ENCODE data around the gene C17orf67.

C17orf67 gene

GRCh38 chr17:56849131-56849530, 15.4 kb upstream of the C17orf67 start:
- TF ChIP-seq GATA3 (IDR thresholded peaks at IDR 0.05; ENCODE audit: low read depth, low read length) (no peak), GATA2 (IDR thresholded peaks at IDR 0.05; ENCODE audit: low read depth, low read length) (no peak)

GRCh38 chr17:56847106-56847505, 13.4 kb upstream of the C17orf67 start:
- TF ChIP-seq GATA3 (IDR thresholded peaks at IDR 0.05; ENCODE audit: low read depth, low read length) (no peak), GATA2 (IDR thresholded peaks at IDR 0.05; ENCODE audit: low read depth, low read length) (no peak)

GRCh38 chr17:56845934-56846333, 12.2 kb upstream of the C17orf67 start:
- TF ChIP-seq GATA3 (IDR thresholded peaks at IDR 0.05; ENCODE audit: low read depth, low read length), result no peak
- TF ChIP-seq GATA2 (IDR thresholded peaks at IDR 0.05; ENCODE audit: low read depth, low read length), result no peak

GRCh38 chr17:56842577-56842976, 8.9 kb upstream of the C17orf67 start:
- TF ChIP-seq GATA3 (IDR thresholded peaks at IDR 0.05; ENCODE audit: low read depth, low read length), result no peak
- TF ChIP-seq GATA2 (IDR thresholded peaks at IDR 0.05; ENCODE audit: low read depth, low read length), result no peak

GRCh38 chr17:56838687-56839086, 5.0 kb upstream of the C17orf67 start:
- no peak for TF ChIP-seq GATA3 (IDR thresholded peaks at IDR 0.05; ENCODE audit: low read depth, low read length)
- TF ChIP-seq GATA2 (IDR thresholded peaks at IDR 0.05; ENCODE audit: low read depth, low read length), result no peak

- TF ChIP-seq GATA2 (IDR thresholded peaks at IDR 0.05; ENCODE audit: low read depth, low read length), result no peak
- no peak for TF ChIP-seq GATA3 (IDR thresholded peaks at IDR 0.05; ENCODE audit: low read depth, low read length)
Measured at GRCh38 chr17:56835264-56835585, 1.5 kb upstream of the C17orf67 start.

- TF ChIP-seq GATA3 (IDR thresholded peaks at IDR 0.05; ENCODE audit: low read depth, low read length) (no peak), GATA2 (IDR thresholded peaks at IDR 0.05; ENCODE audit: low read depth, low read length) (no peak)
Measured at GRCh38 chr17:56834380-56835263, 902 bp upstream of the C17orf67 start.

- TF ChIP-seq GATA2 (IDR thresholded peaks at IDR 0.05; ENCODE audit: low read depth, low read length) (no peak), GATA3 (IDR thresholded peaks at IDR 0.05; ENCODE audit: low read depth, low read length) (no peak)
Measured at GRCh38 chr17:56833057-56833808, 487 bp downstream of the C17orf67 start.

GRCh38 chr17:56832446-56832845, 1.3 kb downstream of the C17orf67 start:
- TF ChIP-seq GATA3 (IDR thresholded peaks at IDR 0.05; ENCODE audit: low read depth, low read length), result no peak
- no peak for TF ChIP-seq GATA2 (IDR thresholded peaks at IDR 0.05; ENCODE audit: low read depth, low read length)

GRCh38 chr17:56831369-56832095, 2.2 kb downstream of the C17orf67 start:
- TF ChIP-seq GATA3 (IDR thresholded peaks at IDR 0.05; ENCODE audit: low read depth, low read length), result no peak

GRCh38 chr17:56830726-56831368, 2.9 kb downstream of the C17orf67 start:
- TF ChIP-seq GATA3 (IDR thresholded peaks at IDR 0.05; ENCODE audit: low read depth, low read length), result no peak
- TF ChIP-seq GATA2 (IDR thresholded peaks at IDR 0.05; ENCODE audit: low read depth, low read length), result no peak

GRCh38 chr17:56826611-56827414, 6.9 kb downstream of the C17orf67 start:
- no peak for TF ChIP-seq GATA2 (IDR thresholded peaks at IDR 0.05; ENCODE audit: low read depth, low read length)

GRCh38 chr17:56824503-56824902, 9.2 kb downstream of the C17orf67 start:
- TF ChIP-seq GATA3 (IDR thresholded peaks at IDR 0.05; ENCODE audit: low read depth, low read length) (no peak), GATA2 (IDR thresholded peaks at IDR 0.05; ENCODE audit: low read depth, low read length) (no peak)
